Keratinocyte (primary cell): Measurements from ENCODE around the gene TRAM2. TPM values are rescaled to one million over a fixed set of nuclear protein-coding genes. Genes with fewer than 3 reads are reported as not detected.

Experiments used
- DNase-seq: peaks from one replicate; pipeline ENCODE4 v3.0.0-alpha.2; 2011; ENCODE audit warnings: low read depth, missing footprints, low spot score
- FAIRE-seq: peaks from 2 replicates; lab custom pipeline; 2011; peaks lifted over from hg19 to GRCh38; lab: Jason Lieb, UNC
- H2AFZ ChIP-seq: 2 replicates; pipeline ENCODE4 v1.6.0; 2012; ENCODE audit warnings: low read length, control low read depth, inconsistent platforms; ENCODE audit not compliant: control insufficient read depth
- H3K27ac ChIP-seq: 2 replicates; pipeline ENCODE4 v1.5.1; 2011; ENCODE audit warnings: low read length; ENCODE audit not compliant: control insufficient read depth, insufficient read depth
- H3K27me3 ChIP-seq: 3 replicates; pipeline ENCODE4 v1.6.0; 2011; ENCODE audit warnings: low read length; ENCODE audit not compliant: control insufficient read depth, insufficient read depth; ENCODE audit errors: extremely low read depth
- H3K36me3 ChIP-seq, 2 experiments: 2 replicates in 1 of 2; 3 replicates in 1 of 2; pipeline ENCODE4 v1.5.1; 2011; ENCODE audit warnings: low read length in 2 of 2, mild to moderate bottlenecking in 1 of 2; ENCODE audit not compliant: control insufficient read depth in 2 of 2, insufficient read depth in 2 of 2; ENCODE audit errors: extremely low read depth in 1 of 2
- H3K4me1 ChIP-seq: 3 replicates; pipeline ENCODE4 v1.5.1; 2011; ENCODE audit warnings: low read length; ENCODE audit not compliant: control insufficient read depth, insufficient read depth; ENCODE audit errors: extremely low read depth
- H3K4me2 ChIP-seq: 3 replicates; pipeline ENCODE4 v1.6.0; 2011; ENCODE audit warnings: low read depth, low read length; ENCODE audit not compliant: control insufficient read depth, insufficient read depth; ENCODE audit errors: extremely low read depth
- H3K4me3 ChIP-seq, 3 experiments: fragments of 200-600 bp in 1 of 3; sonication (generic) in 1 of 3; 2 replicates in 2 of 3; 3 replicates in 1 of 3; pipeline ENCODE4 v1.5.1; 2011 to 2016; ENCODE audit warnings: low read length in 3 of 3, mild to moderate bottlenecking in 3 of 3, control low read depth in 2 of 3, inconsistent platforms in 1 of 3, low read depth in 1 of 3, mixed read lengths in 1 of 3, mixed run types in 1 of 3, moderate library complexity in 1 of 3; ENCODE audit not compliant: control insufficient read depth in 2 of 3, insufficient read depth in 2 of 3; ENCODE audit errors: extremely low read depth in 1 of 3
- H3K79me2 ChIP-seq: 2 replicates; pipeline ENCODE4 v1.6.0; 2012; ENCODE audit warnings: low read length; ENCODE audit not compliant: control insufficient read depth, insufficient read depth
- H3K9ac ChIP-seq: 3 replicates; pipeline ENCODE4 v1.6.0; 2011; ENCODE audit warnings: low read length; ENCODE audit not compliant: control insufficient read depth, insufficient read depth; ENCODE audit errors: extremely low read depth
- H3K9me1 ChIP-seq: 3 replicates; pipeline ENCODE4 v1.6.0; 2011; ENCODE audit warnings: low read length; ENCODE audit not compliant: control insufficient read depth, insufficient read depth; ENCODE audit errors: extremely low read depth
- H3K9me3 ChIP-seq: 2 replicates; pipeline ENCODE4 v1.5.1; 2012; ENCODE audit warnings: low read depth, low read length; ENCODE audit not compliant: control insufficient read depth
- H4K20me1 ChIP-seq: 3 replicates; pipeline ENCODE4 v1.6.0; 2011; ENCODE audit warnings: low read length; ENCODE audit not compliant: control insufficient read depth, insufficient read depth; ENCODE audit errors: extremely low read depth
- EZH2 ChIP-seq: IDR thresholded peaks from one replicate; pipeline ENCODE4 v1.6.1; 2012; ENCODE audit warnings: inconsistent platforms, mild to moderate bottlenecking, low read length, moderate library complexity
- dilution Hi-C: fragments of 300-500 bp; cut with MboI; formaldehyde crosslinking; loops from one replicate; pipeline ENCODE4 v1.7.0; 2020; ENCODE audit warnings: low sequenced_read_pairs; ENCODE audit not compliant: extremely low pct_ligation_motif_present
- polyA plus RNA-seq, 5 experiments: library from polyadenylated mRNA; depleted of rRNA in 3 of 5; stranded (reverse) in 3 of 5; stranded (forward) in 1 of 5; unstranded in 1 of 5; fragments of >200 nt; gene quantifications; 1 replicate in 1 of 5; 2 replicates in 3 of 5; 3 replicates in 1 of 5; pipeline versions ENCODE4 v1.2.1 to v1.2.3, GENCODE V29; 2011 to 2012; ENCODE audit warnings: missing spikeins in 2 of 5, low read depth in 1 of 5, low replicate concordance in 1 of 5
- TF ChIP-seq, protein P1 (sequence below), 3 experiments: IDR thresholded peaks in 1 of 3; conservative IDR thresholded peaks in 1 of 3; optimal IDR thresholded peaks in 1 of 3; 2 replicates in 2 of 3; 3 replicates in 1 of 3; pipeline versions ENCODE3 to v1.5.1; 2011; ENCODE audit warnings: low read length in 3 of 3, mild to moderate bottlenecking in 3 of 3, moderate library complexity in 2 of 3, control low read depth in 1 of 3, inconsistent platforms in 1 of 3; ENCODE audit not compliant: insufficient read depth in 2 of 3; ENCODE audit errors: extremely low read depth in 1 of 3

TRAM2 gene
- polyA plus RNA-seq, 1 donor (not counting 4 experiments of a cell fraction or from before 2014, with no cell fraction given), result 9.2 TPM

DNA sequence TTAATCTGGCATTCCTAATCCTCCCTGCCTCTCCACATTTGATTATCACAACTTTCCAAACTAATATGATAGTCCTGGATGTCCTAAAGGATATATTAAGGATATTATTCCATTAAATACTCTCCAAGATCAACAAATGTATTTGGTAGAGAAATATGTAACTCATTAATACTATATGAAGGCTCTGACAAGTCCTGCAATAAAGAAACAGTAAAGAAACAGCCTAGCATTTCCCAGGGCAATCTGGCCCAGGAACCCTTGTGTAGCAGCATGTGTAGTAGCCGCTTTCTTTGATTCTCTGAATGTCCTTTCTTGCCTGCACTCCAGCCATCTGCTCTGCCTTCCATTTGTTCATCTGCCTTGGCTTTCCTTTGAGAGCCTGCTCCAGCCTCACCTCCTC, 23.7 kb downstream of the TRAM2 start:
- H4K20me1 ChIP-seq, result no peaks in the 10 kb centered on the region
- H3K4me2 ChIP-seq, result no peak overlapping the region
- FAIRE-seq (no peak), DNase-seq (no peak)
- H3K27me3 ChIP-seq, result no peaks in the 10 kb centered on the region
- no peaks in the 10 kb centered on the region for H3K9me1 ChIP-seq
- no peak overlapping the region for H3K4me3 ChIP-seq
- H3K36me3 ChIP-seq, result no peaks in the 10 kb centered on the region
- peaks cover 31% of the 10 kb centered on the region for H3K4me1 ChIP-seq
- H3K9ac ChIP-seq, result no peak overlapping the region
- no peak overlapping the region for H2AFZ ChIP-seq
- TF ChIP-seq, protein P1, sequence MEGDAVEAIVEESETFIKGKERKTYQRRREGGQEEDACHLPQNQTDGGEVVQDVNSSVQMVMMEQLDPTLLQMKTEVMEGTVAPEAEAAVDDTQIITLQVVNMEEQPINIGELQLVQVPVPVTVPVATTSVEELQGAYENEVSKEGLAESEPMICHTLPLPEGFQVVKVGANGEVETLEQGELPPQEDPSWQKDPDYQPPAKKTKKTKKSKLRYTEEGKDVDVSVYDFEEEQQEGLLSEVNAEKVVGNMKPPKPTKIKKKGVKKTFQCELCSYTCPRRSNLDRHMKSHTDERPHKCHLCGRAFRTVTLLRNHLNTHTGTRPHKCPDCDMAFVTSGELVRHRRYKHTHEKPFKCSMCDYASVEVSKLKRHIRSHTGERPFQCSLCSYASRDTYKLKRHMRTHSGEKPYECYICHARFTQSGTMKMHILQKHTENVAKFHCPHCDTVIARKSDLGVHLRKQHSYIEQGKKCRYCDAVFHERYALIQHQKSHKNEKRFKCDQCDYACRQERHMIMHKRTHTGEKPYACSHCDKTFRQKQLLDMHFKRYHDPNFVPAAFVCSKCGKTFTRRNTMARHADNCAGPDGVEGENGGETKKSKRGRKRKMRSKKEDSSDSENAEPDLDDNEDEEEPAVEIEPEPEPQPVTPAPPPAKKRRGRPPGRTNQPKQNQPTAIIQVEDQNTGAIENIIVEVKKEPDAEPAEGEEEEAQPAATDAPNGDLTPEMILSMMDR (optimal IDR thresholded peaks at IDR 0.05 in 1 of 3, IDR thresholded peaks at IDR 0.05 in 1 of 3, conservative IDR thresholded peaks at IDR 0.05 in 1 of 3; ENCODE audit: extremely low read depth in 1 of 3, insufficient read depth in 2 of 3, low read length in 3 of 3), result no peak
- no peak for TF ChIP-seq EZH2
- H3K9me3 ChIP-seq, result no peaks in the 10 kb centered on the region
- dilution Hi-C loops, result no loop called here
- H3K79me2 ChIP-seq, result peaks cover 20% of the 10 kb centered on the region
- no peak overlapping the region for H3K27ac ChIP-seq

DNA sequence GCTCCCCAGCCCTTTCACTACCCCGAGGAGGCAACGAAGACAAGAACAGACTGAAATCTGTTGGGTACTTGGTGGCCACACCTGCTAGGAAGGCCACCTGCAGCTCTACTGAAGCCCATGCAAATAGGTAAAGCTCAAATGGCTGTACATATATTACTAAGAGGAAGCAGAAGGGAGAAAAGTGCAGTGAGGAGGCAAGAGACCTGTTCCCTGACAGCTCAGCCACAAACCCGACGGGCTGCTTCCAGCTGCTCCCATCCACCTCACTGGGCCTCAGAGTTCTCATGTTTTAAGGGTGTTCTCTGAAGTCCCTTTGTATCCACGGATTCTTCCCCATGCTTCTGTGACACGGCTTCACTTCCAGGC, 24.6 kb downstream of the TRAM2 start:
- Histone ChIP-seq H3K79me2 (peaks cover 19% of the 10 kb centered on the region), H2AFZ (peak overlapping the region; percentile 8), H3K9me3 (no peaks in the 10 kb centered on the region), H3K9ac (no peak overlapping the region), H3K27ac (peak overlapping the region; percentile 19), H3K9me1 (no peaks in the 10 kb centered on the region), H3K27me3 (no peaks in the 10 kb centered on the region), H3K4me2 (peak overlapping the region; percentile 59), H3K4me3 (peak overlapping the region in 1 of 3 experiments; percentile 21), H3K4me1 (peaks cover 31% of the 10 kb centered on the region), H3K36me3 (no peaks in the 10 kb centered on the region), H4K20me1 (no peaks in the 10 kb centered on the region)
- TF ChIP-seq EZH2, result no peak
- TF ChIP-seq, protein P1 (optimal IDR thresholded peaks at IDR 0.05 in 1 of 3, IDR thresholded peaks at IDR 0.05 in 1 of 3, conservative IDR thresholded peaks at IDR 0.05 in 1 of 3; ENCODE audit: extremely low read depth in 1 of 3, insufficient read depth in 2 of 3, low read length in 3 of 3), result no peak
- FAIRE-seq (no peak), DNase-seq (no peak)
- dilution Hi-C loops, result no loop called here
